ENCODE data around the gene SMG1. TPM values are rescaled to one million over a fixed set of nuclear protein-coding genes. Genes with fewer than 3 reads are reported as not detected.
"Not testable (repeated sequence)": the region's sequence is repeated elsewhere in the genome, so short reads cannot be mapped to it uniquely, and the experiment has no call there.

The SMG1 gene
- total RNA-seq, 2 experiments from 2014 or later: 111 to 147 TPM

DNA sequence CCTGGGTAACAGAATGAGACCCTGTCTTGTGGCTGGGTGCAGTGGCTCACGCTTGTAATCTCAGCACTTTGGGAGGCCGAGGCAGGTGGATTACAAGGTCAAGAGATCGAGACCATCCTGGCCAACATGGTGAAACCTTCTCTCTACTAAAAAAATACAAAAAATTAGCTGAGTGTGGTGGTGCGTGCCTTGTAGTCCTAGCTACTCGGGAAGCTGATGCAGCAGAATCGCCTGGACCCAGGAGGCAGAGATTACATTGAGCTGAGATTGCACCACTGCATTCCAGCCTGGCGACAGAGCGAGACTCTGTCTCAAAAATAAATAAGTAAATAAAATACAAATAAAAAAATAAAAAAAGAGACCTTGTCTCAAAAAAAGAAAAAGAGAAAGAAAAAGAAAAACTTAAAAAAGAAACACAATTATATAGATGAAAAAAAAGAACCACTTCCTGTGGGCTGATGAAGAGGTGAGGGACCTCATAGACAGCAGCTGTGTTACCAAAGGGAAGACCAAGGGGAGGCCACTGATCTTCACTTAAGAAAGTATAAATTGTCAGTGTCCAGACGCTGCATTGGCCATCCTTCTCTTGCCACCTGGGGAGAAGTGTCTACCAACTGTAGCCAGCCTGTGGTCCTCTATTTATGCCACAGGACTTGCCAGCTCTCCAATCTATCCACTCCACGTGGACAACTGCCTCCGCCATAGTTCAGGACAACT, 24.4 kb upstream of the SMG1 start:
- CTCF ChIA-PET: interaction anchor here (0.6 to 1.6 kb wide), 3 partner anchors 9 to 149 kb away, joined by 3 to 4 read pairs (median 3); no protein-coding TSS in a partner anchor
- peak; percentile 37 for ATAC-seq
- peak overlapping the region; percentile 36 for H3K27ac Mint-ChIP-seq
- H3K36me3 Mint-ChIP-seq: no peaks in the 10 kb centered on the region
- peaks cover 1% of the 10 kb centered on the region for H3K27me3 Mint-ChIP-seq
- DNase-seq: peak; percentile 41
- H3K9me3 Mint-ChIP-seq (ENCODE audit: low read depth): no peaks in the 10 kb centered on the region
- H3K4me3 Mint-ChIP-seq: no peak overlapping the region
- peaks cover 24% of the 10 kb centered on the region for H3K4me1 Mint-ChIP-seq

DNA sequence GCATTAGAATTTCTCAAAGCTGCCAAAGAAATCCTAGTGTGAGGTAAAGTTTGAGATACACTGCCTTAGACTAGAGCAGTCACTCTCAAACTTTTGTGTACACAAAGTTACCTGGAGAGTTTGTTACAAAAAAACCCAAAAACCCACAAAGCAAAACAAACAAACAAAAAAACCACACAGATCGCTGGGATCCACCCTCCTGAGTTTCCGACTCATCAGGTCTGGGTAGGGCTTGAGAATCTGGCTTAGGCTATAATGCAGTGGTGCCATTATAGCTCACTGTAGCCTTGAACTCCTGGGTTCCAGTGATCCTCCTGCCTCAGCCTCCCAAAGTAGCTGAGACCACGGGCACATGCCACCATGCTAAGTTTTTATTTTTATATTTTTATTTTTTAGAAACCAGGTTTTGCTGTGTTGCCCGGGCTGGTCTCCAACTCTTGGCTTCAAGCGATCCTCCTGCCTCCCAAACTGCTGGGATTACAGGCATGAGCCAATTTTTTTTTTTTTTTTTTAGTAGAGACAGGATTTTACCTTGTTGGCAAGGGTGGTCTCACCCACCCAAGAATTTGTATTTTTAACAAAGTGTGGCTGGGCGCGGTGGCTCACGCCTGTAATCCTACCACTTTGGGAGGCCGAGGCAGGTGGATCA, 22.3 kb upstream of the SMG1 start:
- no peak overlapping the region for H3K4me3 Mint-ChIP-seq
- no peak for ATAC-seq
- no peak overlapping the region for H3K27ac Mint-ChIP-seq
- CTCF ChIA-PET: interaction anchor here (0.7 kb wide), 1 partner anchor 16 kb away, joined by 3 read pairs; no protein-coding TSS in a partner anchor
- H3K9me3 Mint-ChIP-seq (ENCODE audit: low read depth): no peaks in the 10 kb centered on the region
- peaks cover 4% of the 10 kb centered on the region for H3K27me3 Mint-ChIP-seq
- peaks cover 26% of the 10 kb centered on the region for H3K4me1 Mint-ChIP-seq
- H3K36me3 Mint-ChIP-seq: no peaks in the 10 kb centered on the region
- no peak for DNase-seq

DNA sequence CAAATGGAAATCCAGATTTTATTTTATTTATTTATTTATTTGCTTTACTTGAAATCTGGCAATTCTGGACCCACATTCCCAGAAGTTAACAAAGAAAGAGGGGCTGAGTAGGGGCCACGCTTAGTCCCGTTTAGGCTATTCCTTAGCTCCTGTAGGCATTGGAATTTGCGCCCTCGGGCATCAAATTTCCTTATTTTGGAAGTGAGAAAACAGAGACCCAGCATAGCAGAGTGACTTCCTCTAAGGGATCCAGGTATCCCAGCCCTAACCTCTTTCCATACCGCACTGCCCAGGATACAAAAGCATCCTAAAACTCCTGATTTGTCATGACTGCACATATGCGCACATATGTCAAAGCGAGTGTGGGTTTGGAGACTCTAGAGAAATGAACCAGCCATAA, 19.0 kb upstream of the SMG1 start:
- ATAC-seq: no peak
- CTCF ChIA-PET: interaction anchor here (1.2 to 2.5 kb wide), 2 partner anchors 10 to 22 kb away, joined by 4 to 8 read pairs; no protein-coding TSS in a partner anchor
- Mint-ChIP-seq H3K27ac (no peak overlapping the region), H3K36me3 (no peaks in the 10 kb centered on the region), H3K9me3 (ENCODE audit: low read depth) (no peaks in the 10 kb centered on the region), H3K4me1 (peaks cover 18% of the 10 kb centered on the region), H3K27me3 (peaks cover 4% of the 10 kb centered on the region), H3K4me3 (no peak overlapping the region)
- no peak for DNase-seq

DNA sequence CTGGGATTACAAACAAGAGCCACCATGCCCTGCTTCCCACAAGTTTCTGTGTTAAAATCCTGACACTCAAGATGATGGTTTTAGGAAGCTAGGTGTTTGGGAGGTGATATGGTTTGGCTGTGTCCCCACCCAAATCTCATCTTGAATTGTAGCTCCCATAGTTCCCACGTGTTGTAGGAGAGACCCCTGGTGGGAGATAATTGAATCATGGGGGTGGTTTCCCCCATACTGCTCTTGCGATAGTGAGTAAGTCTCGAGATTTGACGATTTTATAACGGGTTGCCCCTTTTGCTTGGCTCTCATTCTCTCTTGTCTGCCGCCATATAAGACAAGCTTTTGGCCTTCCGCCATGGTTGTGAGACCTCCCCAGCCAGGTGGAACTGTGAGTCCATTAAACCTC, 17.2 kb upstream of the SMG1 start:
- H3K36me3 Mint-ChIP-seq: no peaks in the 10 kb centered on the region
- H3K4me3 Mint-ChIP-seq: no peak overlapping the region
- H3K9me3 Mint-ChIP-seq (ENCODE audit: low read depth): no peaks in the 10 kb centered on the region
- ATAC-seq (no peak), DNase-seq (no peak)
- peaks cover 17% of the 10 kb centered on the region for H3K4me1 Mint-ChIP-seq
- CTCF ChIA-PET: interaction anchor here (1.1 to 2.5 kb wide), 3 partner anchors 11 to 24 kb away, joined by 3 to 8 read pairs (median 4); no protein-coding TSS in a partner anchor
- no peak overlapping the region for H3K27ac Mint-ChIP-seq
- H3K27me3 Mint-ChIP-seq: peaks cover 4% of the 10 kb centered on the region

DNA sequence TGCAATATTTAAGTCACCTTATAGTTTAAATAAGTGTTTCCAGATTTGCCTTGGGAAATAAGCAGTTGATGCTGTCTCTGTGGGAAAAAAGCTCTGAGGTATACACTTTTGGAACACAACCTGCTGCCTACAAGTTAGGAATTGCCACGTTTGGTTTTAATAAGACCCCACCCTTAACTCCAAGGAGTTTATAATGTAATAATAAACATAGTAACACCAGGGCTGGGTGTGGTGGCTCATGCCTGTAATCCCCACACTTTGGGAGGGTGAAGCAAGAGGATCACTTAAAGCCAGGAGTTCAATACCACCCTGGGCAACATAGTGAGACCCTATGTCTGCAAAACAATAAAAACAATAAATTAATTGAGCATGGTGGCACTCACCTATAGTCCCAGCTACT, 15.9 kb upstream of the SMG1 start:
- DNase-seq (no peak), ATAC-seq (no peak)
- Mint-ChIP-seq H3K36me3 (peaks cover 1% of the 10 kb centered on the region), H3K9me3 (ENCODE audit: low read depth) (no peaks in the 10 kb centered on the region), H3K27ac (no peak overlapping the region), H3K4me1 (peaks cover 19% of the 10 kb centered on the region), H3K27me3 (peaks cover 6% of the 10 kb centered on the region), H3K4me3 (no peak overlapping the region)
- CTCF ChIA-PET: no interaction called here

DNA sequence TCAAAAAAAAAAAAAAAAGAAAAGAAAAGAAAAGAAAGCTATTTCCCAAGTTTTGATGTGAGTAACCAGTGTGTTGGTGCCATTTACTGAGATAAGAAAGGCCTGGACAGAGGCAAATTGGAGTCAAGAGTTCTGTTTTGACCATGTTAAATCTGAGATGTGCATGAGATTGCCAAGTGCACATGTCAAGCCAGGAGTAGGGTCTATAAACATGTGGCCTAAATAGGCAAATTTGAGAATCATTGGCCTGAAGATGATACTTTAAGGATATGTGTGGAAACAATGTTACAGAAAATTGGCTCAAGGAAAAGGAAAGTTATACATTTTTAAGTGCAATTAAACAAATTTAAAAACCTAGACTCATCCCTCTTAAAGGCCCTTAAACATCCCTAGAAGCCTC, 15.3 kb upstream of the SMG1 start:
- no peak overlapping the region for H3K4me3 Mint-ChIP-seq

DNA sequence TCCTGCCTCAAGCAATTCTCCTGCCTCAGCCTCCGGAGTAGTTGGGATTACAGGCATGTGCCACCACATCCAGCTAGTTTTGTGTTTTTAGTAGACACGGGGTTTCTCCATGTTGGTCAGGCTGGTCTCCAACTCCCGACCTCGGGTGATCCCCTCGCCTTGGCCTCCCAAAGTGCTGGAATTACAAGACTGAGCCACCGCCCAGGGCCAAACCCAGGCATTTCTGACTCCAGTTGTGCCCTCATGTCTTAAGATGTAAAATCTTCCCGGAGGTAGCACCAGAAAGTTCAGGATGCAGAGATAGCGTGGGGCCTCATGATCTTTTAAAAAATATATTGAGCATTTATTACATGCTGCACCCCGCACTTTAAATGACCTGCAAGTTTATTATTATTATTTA, 12.8 kb upstream of the SMG1 start:
- no peak overlapping the region for H3K4me3 Mint-ChIP-seq

More for the DNA sequence above, 15.3 kb upstream of the SMG1 start:
- CTCF ChIA-PET: no interaction called here
- no peak for ATAC-seq
- Mint-ChIP-seq H3K27me3 (peaks cover 6% of the 10 kb centered on the region), H3K4me1 (peaks cover 20% of the 10 kb centered on the region), H3K36me3 (peaks cover 1% of the 10 kb centered on the region), H3K27ac (no peak overlapping the region), H3K9me3 (ENCODE audit: low read depth) (no peaks in the 10 kb centered on the region)
- DNase-seq: no peak

DNA sequence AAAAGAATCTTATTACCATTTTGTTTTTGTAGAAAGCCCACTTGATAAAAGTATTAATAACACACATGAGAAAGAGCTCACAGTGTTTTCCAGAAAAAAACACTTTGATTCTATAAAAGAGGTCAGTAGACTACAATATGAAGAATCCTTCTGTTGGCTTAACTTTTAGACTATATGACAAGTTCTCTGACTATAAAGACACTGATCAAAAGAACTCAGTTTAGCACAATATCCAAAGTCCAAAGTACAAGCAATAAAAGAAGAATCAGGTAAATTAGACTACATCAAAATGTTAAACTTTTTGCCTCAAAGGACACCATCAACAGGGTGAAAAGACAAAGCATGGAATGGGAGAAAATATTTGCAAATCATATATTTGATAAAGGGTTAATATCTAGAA, 11.2 kb upstream of the SMG1 start:
- H3K4me1 Mint-ChIP-seq: peaks cover 10% of the 10 kb centered on the region
- no peak for DNase-seq
- H3K4me3 Mint-ChIP-seq: no peak overlapping the region
- no peak for ATAC-seq
- H3K27ac Mint-ChIP-seq: no peak overlapping the region
- CTCF ChIA-PET: interaction anchor here (0.6 to 1.5 kb wide), 3 partner anchors 29 to 136 kb away, joined by 3 to 8 read pairs (median 4); partner anchors contain the start of gene ARL6IP1
- peaks cover 9% of the 10 kb centered on the region for H3K27me3 Mint-ChIP-seq
- H3K36me3 Mint-ChIP-seq: peaks cover 1% of the 10 kb centered on the region
- no peaks in the 10 kb centered on the region for H3K9me3 Mint-ChIP-seq (ENCODE audit: low read depth)

More for the DNA sequence above, 12.8 kb upstream of the SMG1 start:
- DNase-seq: no peak
- Mint-ChIP-seq H3K27me3 (peaks cover 2% of the 10 kb centered on the region), H3K36me3 (peaks cover 1% of the 10 kb centered on the region), H3K27ac (no peak overlapping the region), H3K9me3 (ENCODE audit: low read depth) (no peaks in the 10 kb centered on the region), H3K4me1 (peaks cover 10% of the 10 kb centered on the region)
- CTCF ChIA-PET: interaction anchor here (1.4 to 1.5 kb wide), 2 partner anchors 17 to 28 kb away, joined by 4 read pairs; no protein-coding TSS in a partner anchor
- no peak for ATAC-seq

DNA sequence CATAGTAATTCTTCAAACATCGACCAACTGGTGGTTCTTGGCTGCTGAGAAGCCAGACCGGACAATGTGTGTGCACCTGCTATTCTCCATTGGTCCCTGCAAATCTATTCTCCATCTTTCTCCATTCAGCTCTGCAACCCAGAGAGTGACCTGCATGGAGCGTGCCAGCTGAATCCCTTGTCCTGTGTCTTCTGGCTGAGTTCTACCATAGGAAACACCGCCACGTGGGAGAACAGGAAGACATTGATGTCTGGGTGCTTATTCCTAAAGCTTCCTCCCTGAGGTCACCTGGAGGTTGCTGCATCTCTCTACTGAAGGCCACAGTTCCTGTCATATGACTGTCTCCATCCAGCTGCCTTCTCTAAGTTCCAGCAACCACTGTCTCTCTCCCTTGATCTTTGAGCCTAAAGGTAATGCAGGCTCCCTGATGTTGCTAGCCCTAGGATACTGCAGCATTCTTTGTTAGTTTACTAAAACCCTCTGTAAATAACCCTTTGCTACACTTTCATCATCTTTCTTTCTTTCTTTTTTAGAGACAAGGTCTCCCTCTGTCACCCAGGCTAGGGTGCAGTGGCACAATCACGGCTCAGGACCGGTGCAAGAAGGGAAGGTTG, 10.6 kb upstream of the SMG1 start:
- CTCF ChIA-PET: interaction anchor here (0.6 to 1.9 kb wide), 3 partner anchors 9 to 136 kb away, joined by 3 to 8 read pairs (median 4); partner anchors contain the start of gene ARL6IP1
- no peak for DNase-seq
- peaks cover 9% of the 10 kb centered on the region for H3K27me3 Mint-ChIP-seq
- H3K4me1 Mint-ChIP-seq: peaks cover 11% of the 10 kb centered on the region
- H3K27ac Mint-ChIP-seq: no peak overlapping the region
- H3K36me3 Mint-ChIP-seq: peaks cover 1% of the 10 kb centered on the region
- H3K4me3 Mint-ChIP-seq: no peak overlapping the region
- no peak for ATAC-seq
- no peaks in the 10 kb centered on the region for H3K9me3 Mint-ChIP-seq (ENCODE audit: low read depth)

DNA sequence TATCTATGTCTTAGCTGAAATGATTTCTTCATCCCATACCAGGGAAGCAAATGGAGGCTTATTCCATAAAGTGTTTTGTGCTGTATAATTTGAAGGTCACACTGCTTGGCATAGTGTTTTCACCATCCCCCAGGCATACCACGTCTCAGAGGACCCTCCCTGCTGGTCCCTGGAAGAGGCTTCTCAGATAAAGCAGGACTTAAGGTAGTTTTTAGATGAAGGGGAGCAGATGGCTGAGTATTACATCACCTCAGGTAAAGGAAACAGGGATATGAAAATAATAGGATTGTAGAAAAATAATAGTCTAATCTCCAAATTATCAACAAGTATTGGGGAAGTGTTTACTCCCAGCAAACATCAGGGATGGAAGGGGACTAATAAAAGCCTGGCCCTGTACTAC, 7.3 kb upstream of the SMG1 start:
- DNase-seq (no peak), ATAC-seq (no peak)
- peaks cover 1% of the 10 kb centered on the region for H3K36me3 Mint-ChIP-seq
- CTCF ChIA-PET: interaction anchor here (1.2 kb wide), 1 partner anchor 131 kb away, joined by 3 read pairs; no protein-coding TSS in a partner anchor
- H3K4me3 Mint-ChIP-seq: no peak overlapping the region
- H3K27me3 Mint-ChIP-seq: peaks cover 9% of the 10 kb centered on the region
- H3K27ac Mint-ChIP-seq: no peak overlapping the region
- H3K4me1 Mint-ChIP-seq: peaks cover 15% of the 10 kb centered on the region
- no peaks in the 10 kb centered on the region for H3K9me3 Mint-ChIP-seq (ENCODE audit: low read depth)

DNA sequence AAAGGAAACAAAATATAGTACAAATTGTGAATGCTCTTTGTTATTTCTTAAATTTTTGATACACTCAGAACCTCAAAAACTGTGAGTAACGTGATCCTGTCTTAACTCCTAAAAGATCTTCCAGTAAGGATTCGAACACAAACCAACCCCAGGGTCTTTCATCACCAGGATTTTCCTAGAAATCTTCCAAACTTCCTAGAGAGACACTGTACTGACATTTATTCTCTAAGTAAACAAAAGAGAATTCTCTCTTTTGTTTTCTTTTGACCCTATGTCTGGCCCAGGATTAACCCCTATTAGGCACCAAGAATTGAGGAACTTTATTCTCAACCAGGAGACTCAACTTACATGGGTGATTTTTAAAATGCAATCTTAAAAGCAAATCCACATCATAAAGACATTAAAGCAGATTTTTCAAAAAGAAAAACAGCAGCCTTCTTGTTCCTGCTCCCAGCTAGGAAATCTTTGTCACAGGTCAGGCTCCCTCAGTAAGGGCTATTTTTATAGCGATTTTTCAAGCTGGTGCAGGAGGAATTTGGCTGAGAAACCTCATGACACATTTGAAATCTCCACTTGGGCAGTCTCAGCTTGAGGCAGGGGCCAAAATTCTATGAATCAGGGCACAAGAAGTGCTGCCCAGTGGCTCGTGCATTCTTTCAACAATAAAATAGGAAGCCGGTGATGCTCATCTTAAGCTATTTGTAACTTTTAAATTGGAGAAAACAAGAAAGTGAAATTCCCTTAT, 6.2 kb upstream of the SMG1 start:
- peaks cover 8% of the 10 kb centered on the region for H3K27me3 Mint-ChIP-seq
- ATAC-seq: no peak
- no peak overlapping the region for H3K27ac Mint-ChIP-seq
- H3K36me3 Mint-ChIP-seq: peaks cover under 1% of the 10 kb centered on the region
- DNase-seq: no peak
- no peaks in the 10 kb centered on the region for H3K9me3 Mint-ChIP-seq (ENCODE audit: low read depth)
- H3K4me3 Mint-ChIP-seq: no peak overlapping the region
- CTCF ChIA-PET: interaction anchor here (0.5 to 1.2 kb wide), 4 partner anchors 11 to 130 kb away, joined by 3 to 4 read pairs (median 3); no protein-coding TSS in a partner anchor
- H3K4me1 Mint-ChIP-seq: peaks cover 10% of the 10 kb centered on the region

DNA sequence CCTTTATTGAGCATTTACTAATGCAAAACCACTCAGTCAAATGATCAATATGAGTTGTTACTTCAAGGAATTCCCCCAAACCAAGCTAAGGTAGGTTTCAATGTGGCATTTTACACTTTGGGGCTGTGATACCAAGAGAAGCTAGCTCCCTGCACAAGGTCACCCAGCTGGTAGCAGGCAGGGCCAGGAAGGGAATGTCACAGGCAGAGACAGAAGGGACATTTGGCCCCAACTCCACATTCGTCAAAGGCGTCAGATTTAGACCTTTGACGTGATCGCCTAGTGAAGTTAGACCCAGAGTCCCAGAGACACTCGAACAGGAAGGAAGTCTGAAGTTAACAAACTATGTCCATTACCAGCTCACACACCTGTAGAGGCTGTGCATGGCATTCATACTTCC, 5.5 kb upstream of the SMG1 start:
- Mint-ChIP-seq H3K36me3 (no peaks in the 10 kb centered on the region), H3K27ac (no peak overlapping the region), H3K9me3 (ENCODE audit: low read depth) (no peaks in the 10 kb centered on the region), H3K4me1 (peaks cover 11% of the 10 kb centered on the region), H3K27me3 (peaks cover 7% of the 10 kb centered on the region), H3K4me3 (no peak overlapping the region)
- DNase-seq (no peak), ATAC-seq (no peak)
- CTCF ChIA-PET: interaction anchor here (1.1 to 1.2 kb wide), 2 partner anchors 8 to 15 kb away, joined by 3 to 5 read pairs; no protein-coding TSS in a partner anchor

DNA sequence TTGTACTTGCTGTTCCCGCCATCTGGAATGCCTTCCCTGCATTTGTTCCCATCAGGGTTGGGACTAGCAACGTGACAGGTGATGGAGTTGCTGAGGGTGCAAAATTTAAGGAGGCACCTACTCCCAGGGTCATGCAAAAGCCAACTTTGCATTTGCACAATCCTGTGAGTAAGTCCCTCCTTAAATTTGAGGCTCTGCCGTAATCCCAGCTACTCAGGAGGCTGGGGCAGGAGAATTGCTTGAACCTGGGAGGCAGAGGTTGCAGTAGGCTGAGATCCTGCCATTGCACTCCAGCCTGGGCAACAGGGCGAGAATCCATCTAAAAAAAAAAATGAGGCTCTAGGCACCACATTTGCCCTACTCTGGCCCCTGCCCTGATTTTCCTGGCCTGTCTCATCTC, 3.9 kb upstream of the SMG1 start:
- not testable (repeated sequence) for DNase-seq; ATAC-seq; H3K9me3 Mint-ChIP-seq (ENCODE audit: low read depth); H3K27me3 Mint-ChIP-seq; H3K4me3 Mint-ChIP-seq; H3K36me3 Mint-ChIP-seq; H3K27ac Mint-ChIP-seq
- CTCF ChIA-PET: interaction anchor here (0.7 kb wide), 1 partner anchor 14 kb away, joined by 3 read pairs; no protein-coding TSS in a partner anchor
- H3K4me1 Mint-ChIP-seq: peaks cover 12% of the 10 kb centered on the region

Data from activated CD8-positive, alpha-beta memory T cell treated with anti-CD3 and anti-CD28 coated beads, Interleukin-2, amount 10 ng/mL, durations not matched to agents 7 days and 5 days (primary cell).